Mesothelial cell of epicardium (in vitro differentiated cells): ENCODE data around the gene TMTC1. TPM values are rescaled to one million over a fixed set of nuclear protein-coding genes. Genes with fewer than 3 reads are reported as not detected.

ENCODE experiments used
- DNase-seq, 2 experiments: peaks; one replicate each; pipeline ENCODE4 v3.0.0; 2021; ENCODE audit warnings: low spot score in 2 of 2; ENCODE audit not compliant: unreplicated experiment in 2 of 2
- H3K27ac Mint-ChIP-seq: 2 replicates; pipeline ENCODE4 v1.8.0; 2021; ENCODE audit warnings: mixed read lengths
- H3K27me3 Mint-ChIP-seq: 2 replicates; pipeline ENCODE4 v1.8.0; 2021; ENCODE audit warnings: low read depth, mixed read lengths
- H3K36me3 Mint-ChIP-seq: 2 replicates; pipeline ENCODE4 v1.8.0; 2021; ENCODE audit warnings: mixed read lengths
- H3K4me1 Mint-ChIP-seq: 2 replicates; pipeline ENCODE4 v1.8.0; 2021; ENCODE audit warnings: mixed read lengths
- H3K4me3 Mint-ChIP-seq: 2 replicates; pipeline ENCODE4 v1.8.0; 2021; ENCODE audit warnings: mild to moderate bottlenecking, moderate library complexity, mixed read lengths
- H3K9me3 Mint-ChIP-seq: 2 replicates; pipeline ENCODE4 v1.8.0; 2021; ENCODE audit warnings: mixed read lengths
- total RNA-seq: library from RNA; stranded (reverse); gene quantifications from 3 replicates; pipeline ENCODE4 v1.2.1, GENCODE V29; 2021
- TF ChIP-seq, protein P1 (sequence below): fragments of 200-600 bp; sonication (generic); IDR thresholded peaks from one replicate; pipeline ENCODE4 v1.5.0; 2021; ENCODE audit warnings: antibody characterized with exemption; ENCODE audit not compliant: unreplicated experiment

TMTC1 gene
- total RNA-seq, 1 donor from 2014 or later = 1.0 TPM

DNA sequence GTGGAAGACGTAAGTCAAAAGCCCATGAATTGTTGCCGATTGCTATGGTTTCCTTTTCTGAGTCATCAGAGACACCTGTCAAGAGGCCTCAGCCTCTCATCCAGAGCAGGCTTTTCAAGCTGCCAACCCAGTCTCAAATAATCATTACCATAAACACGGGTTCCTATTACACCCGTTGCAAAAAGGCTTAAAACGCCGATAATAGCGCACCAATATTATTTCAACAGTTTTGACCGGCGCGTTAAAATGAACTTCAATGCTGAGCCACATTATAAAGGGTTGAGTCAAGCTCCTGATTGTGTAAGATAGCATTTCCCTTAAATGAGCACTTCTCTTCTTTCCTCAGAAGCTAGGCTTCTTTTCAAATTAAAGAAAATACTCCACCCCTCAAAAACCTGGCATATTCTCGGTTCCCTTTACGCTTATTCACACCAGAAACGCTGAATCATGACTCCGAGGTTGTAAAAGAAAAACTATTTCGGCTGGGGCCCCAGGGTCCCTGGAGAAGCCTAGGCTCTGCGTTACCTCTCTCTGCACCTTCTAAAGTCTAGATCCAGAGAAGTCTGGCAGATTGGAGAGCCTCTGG lies 1.4 kb downstream of the TMTC1 start:
- Mint-ChIP-seq H3K4me1 (peaks cover 21% of the 10 kb centered on the region), H3K9me3 (peaks cover 5% of the 10 kb centered on the region), H3K36me3 (no peaks in the 10 kb centered on the region), H3K27ac (no peak overlapping the region), H3K4me3 (peak overlapping the region; percentile 75), H3K27me3 (peaks cover 58% of the 10 kb centered on the region)
- TF ChIP-seq, protein P1, sequence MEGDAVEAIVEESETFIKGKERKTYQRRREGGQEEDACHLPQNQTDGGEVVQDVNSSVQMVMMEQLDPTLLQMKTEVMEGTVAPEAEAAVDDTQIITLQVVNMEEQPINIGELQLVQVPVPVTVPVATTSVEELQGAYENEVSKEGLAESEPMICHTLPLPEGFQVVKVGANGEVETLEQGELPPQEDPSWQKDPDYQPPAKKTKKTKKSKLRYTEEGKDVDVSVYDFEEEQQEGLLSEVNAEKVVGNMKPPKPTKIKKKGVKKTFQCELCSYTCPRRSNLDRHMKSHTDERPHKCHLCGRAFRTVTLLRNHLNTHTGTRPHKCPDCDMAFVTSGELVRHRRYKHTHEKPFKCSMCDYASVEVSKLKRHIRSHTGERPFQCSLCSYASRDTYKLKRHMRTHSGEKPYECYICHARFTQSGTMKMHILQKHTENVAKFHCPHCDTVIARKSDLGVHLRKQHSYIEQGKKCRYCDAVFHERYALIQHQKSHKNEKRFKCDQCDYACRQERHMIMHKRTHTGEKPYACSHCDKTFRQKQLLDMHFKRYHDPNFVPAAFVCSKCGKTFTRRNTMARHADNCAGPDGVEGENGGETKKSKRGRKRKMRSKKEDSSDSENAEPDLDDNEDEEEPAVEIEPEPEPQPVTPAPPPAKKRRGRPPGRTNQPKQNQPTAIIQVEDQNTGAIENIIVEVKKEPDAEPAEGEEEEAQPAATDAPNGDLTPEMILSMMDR = no peak
- DNase-seq = no peak

- TF ChIP-seq, protein P1 = no peak
- peaks cover 5% of the 10 kb centered on the region for H3K9me3 Mint-ChIP-seq
- H3K4me1 Mint-ChIP-seq = peaks cover 21% of the 10 kb centered on the region
- DNase-seq = no peak
- H3K36me3 Mint-ChIP-seq = no peaks in the 10 kb centered on the region
- peaks cover 52% of the 10 kb centered on the region for H3K27me3 Mint-ChIP-seq
- peak overlapping the region; percentile 75 for H3K4me3 Mint-ChIP-seq
- H3K27ac Mint-ChIP-seq = no peak overlapping the region
Measured at GRCh38 chr12:29781705-29782266, 2.0 kb downstream of the TMTC1 start.

GRCh38 chr12:29781188-29781587 lies 2.6 kb downstream of the TMTC1 start:
- no peak overlapping the region for H3K27ac Mint-ChIP-seq
- TF ChIP-seq, protein P1 = no peak
- H3K4me1 Mint-ChIP-seq = peaks cover 21% of the 10 kb centered on the region
- peaks cover 51% of the 10 kb centered on the region for H3K27me3 Mint-ChIP-seq
- no peak for DNase-seq
- H3K4me3 Mint-ChIP-seq = no peak overlapping the region
- H3K36me3 Mint-ChIP-seq = no peaks in the 10 kb centered on the region
- H3K9me3 Mint-ChIP-seq = peaks cover 5% of the 10 kb centered on the region

DNA sequence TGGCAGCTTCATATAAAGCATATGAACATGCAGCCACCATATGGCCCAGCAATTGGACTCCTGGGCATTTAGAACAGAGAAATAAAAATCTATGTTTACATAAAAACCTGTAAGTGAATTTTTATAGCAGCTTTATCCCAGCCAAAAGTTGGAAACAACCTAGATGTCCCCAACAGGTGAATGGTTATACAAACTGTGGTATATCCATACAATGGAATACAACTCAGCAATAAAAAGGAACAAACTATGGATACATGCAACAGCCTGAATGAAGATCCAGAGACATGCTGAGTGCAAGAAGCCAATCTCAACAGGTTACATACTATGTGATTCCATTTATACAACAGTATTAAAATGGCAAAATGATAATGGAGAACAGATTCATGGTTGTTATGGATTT lies 3.7 kb downstream of the TMTC1 start:
- H3K4me3 Mint-ChIP-seq = no peak overlapping the region
- TF ChIP-seq, protein P1 = no peak
- H3K27ac Mint-ChIP-seq = no peak overlapping the region
- no peaks in the 10 kb centered on the region for H3K36me3 Mint-ChIP-seq
- peaks cover 40% of the 10 kb centered on the region for H3K27me3 Mint-ChIP-seq
- DNase-seq = no peak
- H3K9me3 Mint-ChIP-seq = peaks cover 13% of the 10 kb centered on the region
- peaks cover 21% of the 10 kb centered on the region for H3K4me1 Mint-ChIP-seq

DNA sequence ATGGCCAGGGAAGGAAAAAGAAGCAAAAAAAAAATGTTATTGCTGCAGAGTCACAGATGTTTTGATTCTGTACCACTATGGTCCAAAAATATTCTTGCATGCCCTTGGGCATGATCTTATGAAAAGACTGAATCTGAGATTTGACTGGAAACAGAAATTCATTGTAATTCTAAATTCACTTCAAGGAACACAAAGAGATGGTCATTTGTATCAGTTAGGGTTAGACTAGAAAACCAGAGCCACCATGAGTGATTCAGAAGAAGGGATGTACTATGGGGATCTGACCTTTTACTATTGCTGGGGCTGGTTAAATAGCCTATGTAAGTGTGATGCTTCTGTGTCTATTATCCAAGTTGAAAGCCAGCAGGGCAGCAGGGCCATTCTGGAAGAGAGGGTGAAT lies 5.2 kb downstream of the TMTC1 start:
- DNase-seq = no peak
- Mint-ChIP-seq H3K9me3 (peaks cover 24% of the 10 kb centered on the region), H3K27ac (no peak overlapping the region), H3K4me1 (peaks cover 16% of the 10 kb centered on the region), H3K4me3 (no peak overlapping the region), H3K27me3 (peaks cover 31% of the 10 kb centered on the region), H3K36me3 (peaks cover 3% of the 10 kb centered on the region)
- TF ChIP-seq, protein P1 = no peak
